T-helper 1 cell treated with Interleukin-12 subunit alpha and Interleukin-12 subunit beta and Interleukin-4 antibody, amounts not matched to agents 30 ng/mL and 1 ng/mL, for 36 hours (primary cell): ENCODE data around the gene CAPN3. TPM values are rescaled to one million over a fixed set of nuclear protein-coding genes. Genes with fewer than 3 reads are reported as not detected.

Source experiments
- intact Hi-C: fragments of 100-400 bp; cut with micrococcal nuclease; formaldehyde crosslinking; loops from one replicate; pipeline ENCODE4 v1.15.1; 2024
- total RNA-seq: library from RNA; stranded (reverse); gene quantifications from 2 replicates; pipeline ENCODE4 v1.2.3, GENCODE V29; 2022

CAPN3 gene
- total RNA-seq, 1 donor from 2014 or later = 4.8 TPM

- intact Hi-C loops = no loop called here
These were observed 2.5 kb upstream of the CAPN3 start for GRCh38 chr15:42356851-42357250.

- intact Hi-C loops = no loop called here
These were observed 1.2 kb upstream of the CAPN3 start for GRCh38 chr15:42358141-42358540.

DNA sequence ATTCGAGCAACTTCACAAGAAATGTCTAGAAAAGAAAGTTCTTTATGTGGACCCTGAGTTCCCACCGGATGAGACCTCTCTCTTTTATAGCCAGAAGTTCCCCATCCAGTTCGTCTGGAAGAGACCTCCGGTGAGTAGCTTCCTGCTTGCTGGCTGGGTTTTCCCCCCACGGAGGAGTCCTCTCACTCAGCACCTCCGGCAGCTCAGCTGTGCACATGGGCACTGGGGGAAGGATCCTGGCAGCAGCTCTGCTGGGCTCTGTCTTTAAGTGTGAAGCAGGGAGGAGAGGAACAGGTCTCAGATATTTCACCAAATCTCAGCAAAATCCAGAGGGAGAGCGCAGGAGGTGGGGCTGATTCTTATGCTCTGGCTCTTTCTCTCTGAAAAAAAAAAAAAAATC is 684 bp downstream of the CAPN3 start:
- intact Hi-C loops = no loop called here

DNA sequence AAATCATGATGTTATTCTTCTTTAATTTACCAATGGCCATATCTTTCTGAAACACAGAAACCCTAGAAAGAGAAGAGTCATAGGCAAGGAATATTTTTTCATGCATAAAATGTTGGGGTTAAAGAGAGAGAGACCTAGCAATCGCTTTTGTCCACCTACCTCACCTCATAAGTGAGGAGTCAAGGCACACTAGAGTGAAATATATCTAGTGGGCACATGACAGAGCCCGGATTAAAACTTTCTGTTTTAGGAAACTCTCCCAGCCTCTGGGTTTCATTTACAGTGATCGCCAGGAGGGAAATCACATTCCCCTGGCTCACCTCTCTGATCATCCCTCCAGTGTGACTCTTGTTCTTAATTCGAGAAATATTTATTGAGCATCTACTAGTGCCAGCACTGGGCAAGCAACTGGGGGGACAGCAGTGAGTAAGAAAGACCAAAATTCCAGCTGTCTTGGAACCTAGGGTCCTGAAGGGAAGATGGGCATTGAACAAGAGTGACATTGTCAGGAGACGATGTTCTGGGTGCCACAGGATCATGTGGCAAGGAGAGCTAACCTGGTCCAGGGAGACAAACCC is 1.3 kb downstream of the CAPN3 start:
- intact Hi-C loops = no loop called here

DNA sequence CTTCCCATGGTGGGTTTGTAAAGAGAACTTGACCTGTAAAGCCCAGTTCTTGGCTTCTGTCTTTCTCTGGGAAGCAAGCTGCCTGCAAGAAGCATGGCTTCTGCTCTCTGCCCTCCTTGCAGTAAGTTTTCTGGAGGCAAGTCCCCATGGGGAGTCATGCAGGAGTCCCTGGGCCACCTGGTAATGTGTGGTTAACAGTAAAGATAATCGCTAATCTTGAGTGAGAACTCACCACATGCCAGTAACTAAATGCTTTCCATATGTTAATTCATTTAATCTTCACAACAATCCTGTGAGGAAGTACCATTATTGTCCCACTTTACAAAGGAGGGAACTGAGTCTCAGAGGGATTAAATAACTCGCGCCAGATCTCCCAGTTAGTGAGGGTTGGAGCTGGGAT is 4.2 kb downstream of the CAPN3 start:
- intact Hi-C loops = no loop called here

DNA sequence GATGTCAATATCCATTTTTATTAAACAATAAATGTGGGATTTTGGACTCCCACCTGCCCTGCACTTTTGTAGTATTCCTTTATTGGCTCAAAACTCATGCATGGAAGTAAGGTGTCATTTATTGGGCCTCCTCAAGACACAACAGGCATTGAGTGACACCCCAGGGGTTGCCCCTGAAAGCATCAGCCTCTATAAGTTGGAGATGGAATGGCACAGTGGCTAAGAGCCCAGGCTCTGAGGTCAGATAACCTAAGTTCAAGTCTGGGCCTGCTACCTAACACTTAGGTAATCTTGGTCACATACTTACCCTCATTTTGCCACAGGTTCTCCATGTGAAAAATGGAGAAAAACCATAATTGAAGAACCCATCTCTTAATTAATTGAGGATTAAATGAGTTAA is 4.6 kb downstream of the CAPN3 start:
- intact Hi-C loops = no loop called here

DNA sequence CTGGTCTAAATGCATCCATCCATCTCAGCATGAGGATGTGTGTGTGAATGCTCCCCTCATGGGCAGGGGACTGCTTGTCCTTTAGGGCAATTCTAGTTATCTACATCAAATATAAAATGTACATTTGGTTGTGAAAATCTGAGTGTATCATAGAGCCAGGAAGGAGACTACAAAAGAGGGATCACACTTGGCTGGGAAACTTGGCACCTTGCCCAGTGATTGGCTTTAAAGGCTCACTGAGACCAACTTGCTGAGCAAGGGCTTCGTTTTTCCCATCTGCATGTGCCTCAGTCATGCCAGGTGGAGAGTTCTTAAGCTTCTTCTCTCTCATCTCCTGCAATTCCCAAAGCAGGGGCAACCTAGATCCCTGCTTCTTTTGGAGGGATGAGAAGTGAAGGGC is 5.2 kb downstream of the CAPN3 start:
- intact Hi-C loops = no loop called here

DNA sequence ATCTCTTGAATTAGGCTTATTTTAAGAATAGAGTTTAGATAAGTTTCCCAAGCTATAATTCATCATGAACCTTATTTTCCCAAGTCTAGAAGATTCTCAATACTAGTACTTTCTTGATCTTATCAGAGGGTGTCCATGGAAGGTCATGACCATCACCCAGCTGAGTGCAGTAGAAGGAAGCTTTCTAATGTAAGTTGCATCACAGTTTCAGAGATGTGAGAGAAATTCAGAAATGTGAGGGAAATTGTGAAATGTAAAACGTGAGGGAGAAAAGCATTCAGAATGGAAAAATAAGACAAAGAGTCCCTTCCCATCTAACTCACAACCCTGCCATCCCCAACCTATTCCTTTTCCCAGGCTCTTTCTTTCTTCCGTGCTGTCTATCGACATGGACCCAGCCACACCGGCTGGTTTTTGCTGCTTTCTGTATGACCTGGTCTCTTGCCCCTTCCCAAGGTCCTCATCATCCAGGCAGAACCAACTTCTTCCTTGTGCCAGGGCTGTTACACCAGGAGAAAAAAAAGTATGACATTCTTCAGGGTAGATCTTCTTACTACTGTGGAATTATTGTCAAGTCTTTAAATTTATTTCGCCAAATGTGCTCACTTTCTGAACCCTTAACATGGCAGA is 6.7 kb downstream of the CAPN3 start:
- intact Hi-C loops = no loop called here

GRCh38 chr15:42367041-42367440 is 7.7 kb downstream of the CAPN3 start:
- intact Hi-C loops = no loop called here

- intact Hi-C loops = no loop called here
These were observed 8.8 kb downstream of the CAPN3 start for GRCh38 chr15:42368096-42368495.

DNA sequence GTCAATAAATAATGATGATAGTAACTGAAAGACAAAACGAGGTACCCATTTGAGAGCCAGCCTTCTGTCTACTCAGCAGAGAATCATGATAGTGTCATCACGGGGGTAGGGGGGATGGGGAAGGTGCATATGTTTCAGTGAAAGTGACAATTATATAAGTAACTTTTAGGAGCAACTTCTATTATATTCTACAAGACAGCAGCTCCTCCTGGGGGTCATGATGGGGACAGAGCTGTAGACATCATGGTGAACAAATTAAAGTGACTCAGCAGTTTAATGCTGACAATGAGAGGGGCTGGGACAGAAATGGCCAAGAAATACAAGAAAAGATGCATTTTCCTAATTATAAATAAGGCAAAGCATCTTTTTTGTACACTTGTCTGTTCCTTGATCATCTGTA is 11.8 kb downstream of the CAPN3 start:
- intact Hi-C loops = no loop called here

DNA sequence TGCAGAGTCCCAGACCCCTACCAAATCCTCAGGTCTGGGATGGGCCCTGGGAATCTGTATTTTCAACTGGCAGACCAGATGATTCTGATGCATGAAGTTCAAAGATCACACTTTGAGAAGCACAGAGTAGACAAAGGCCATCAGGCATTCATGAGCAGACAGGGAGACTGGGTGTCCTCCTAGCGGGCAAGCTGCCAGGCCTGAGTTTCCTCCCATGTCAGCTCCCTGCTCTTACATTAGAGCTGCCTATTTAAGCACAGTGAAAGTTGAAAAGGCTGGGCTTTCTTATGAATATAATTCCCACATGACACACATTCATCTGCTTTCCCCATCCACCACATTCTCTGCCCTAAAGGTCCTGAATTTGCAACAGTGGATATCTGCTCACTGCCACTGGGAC is 14.0 kb downstream of the CAPN3 start:
- intact Hi-C loops = no loop called here

- intact Hi-C loops = no loop called here
These were observed 14.6 kb downstream of the CAPN3 start for GRCh38 chr15:42373936-42374335.

DNA sequence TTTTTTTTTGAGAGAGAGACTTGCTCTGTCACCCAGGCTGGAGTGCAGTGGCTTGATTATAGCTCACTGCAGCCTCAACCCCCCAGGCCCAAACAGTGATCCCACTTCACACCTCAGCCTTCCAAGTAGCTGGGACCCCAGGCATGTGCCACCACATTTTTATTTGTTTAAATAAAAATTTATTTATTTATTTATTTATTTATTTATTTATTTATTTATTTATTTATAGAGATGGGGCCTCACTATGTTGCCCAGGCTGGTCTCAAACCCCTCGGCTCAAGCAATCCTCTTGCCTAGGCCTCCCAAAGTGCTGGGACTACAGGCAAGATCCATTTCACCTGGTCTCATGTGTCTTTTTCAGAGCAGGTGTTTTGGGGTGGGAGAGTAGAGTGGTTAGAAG is 15.5 kb downstream of the CAPN3 start:
- intact Hi-C loops = no loop called here

GRCh38 chr15:42375252-42375651 is 16.0 kb downstream of the CAPN3 start:
- intact Hi-C loops = no loop called here

GRCh38 chr15:42375941-42376340 is 16.6 kb downstream of the CAPN3 start:
- intact Hi-C loops = no loop called here

DNA sequence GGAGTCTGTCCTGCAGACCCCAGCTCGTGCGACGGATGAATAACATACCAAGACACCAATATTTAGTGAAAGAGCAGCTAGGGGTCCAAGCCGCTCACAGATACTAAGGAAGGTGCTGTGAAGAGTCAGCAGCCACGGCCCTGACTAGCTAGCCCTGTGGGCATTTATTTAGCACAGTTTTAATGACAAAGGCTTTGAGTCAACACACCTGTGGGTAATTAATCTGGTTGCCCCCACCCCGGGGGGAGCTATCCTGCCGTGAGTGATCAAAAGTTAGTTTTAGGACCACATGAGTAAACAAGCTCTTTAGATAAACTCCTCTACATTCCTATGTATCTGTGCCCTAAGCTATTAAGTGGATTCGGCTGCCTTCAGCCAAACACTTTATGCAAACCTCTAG is 18.7 kb downstream of the CAPN3 start:
- intact Hi-C loops = no loop called here

DNA sequence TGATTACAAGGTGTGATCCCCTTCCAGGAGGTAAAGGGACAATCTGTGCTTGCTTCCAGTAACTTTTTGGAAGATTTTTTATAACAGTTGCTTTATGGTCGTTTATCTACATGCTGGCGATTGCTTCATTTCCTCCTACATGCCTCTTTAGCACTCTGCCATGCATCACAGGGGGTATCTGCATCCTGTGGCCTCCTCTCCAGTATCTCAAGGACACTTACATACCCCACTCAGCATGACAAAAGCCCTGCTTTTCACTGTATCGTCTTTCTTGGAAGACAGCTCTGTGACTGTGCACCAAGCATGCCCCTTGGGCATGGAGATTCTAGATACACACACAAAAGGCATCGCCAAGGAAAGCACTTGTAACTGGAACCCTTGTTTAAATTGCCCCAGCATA is 25.3 kb downstream of the CAPN3 start:
- intact Hi-C loops = no loop called here

DNA sequence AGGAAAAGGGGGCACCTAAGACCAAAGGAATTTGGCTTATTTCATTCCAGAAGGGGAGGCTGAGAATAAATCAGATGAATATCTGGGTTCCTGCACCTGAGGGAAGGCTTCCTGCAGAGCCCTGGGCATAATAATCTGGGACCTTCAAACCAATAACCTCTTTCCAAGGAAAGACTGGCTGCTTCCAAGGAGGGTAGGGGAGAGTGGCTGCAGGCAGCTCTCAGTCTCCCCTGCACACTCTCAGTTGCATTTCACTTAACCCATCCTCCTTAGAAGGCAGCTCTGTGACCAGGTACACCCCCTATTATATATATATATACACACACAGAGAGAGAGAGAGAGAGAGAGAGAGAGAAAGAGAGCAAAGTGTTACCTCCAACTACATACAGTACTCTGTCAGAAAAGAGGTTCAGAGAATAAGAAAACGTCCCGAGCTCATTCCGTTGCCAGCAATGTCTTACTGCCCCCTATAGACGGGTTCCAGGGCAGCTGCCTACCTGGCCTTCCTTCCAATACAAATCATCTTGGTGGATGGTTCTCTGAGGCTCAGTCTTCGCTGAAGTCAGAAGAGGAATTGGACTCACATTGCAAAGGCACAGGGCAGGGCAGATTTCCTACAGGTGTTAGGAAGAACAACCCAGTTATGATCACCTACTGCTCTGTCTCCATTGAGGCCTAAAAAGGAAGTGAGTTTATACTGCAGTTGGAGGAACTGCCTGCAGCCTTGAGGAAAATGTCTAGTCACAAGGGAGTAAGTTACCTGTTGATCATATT is 26.1 kb downstream of the CAPN3 start:
- intact Hi-C loops = loop anchor here (1.0 to 5.0 kb wide), 2 partner anchors 163 to 248 kb away; no protein-coding TSS in a partner anchor

GRCh38 chr15:42385980-42386700 is 26.8 kb downstream of the CAPN3 start:
- intact Hi-C loops = loop anchor here (1.0 to 5.0 kb wide), 2 partner anchors 164 to 249 kb away; no protein-coding TSS in a partner anchor

GRCh38 chr15:42387603-42388002 is 28.3 kb downstream of the CAPN3 start:
- intact Hi-C loops = loop anchor here (5.0 kb wide), 1 partner anchor 165 kb away; no protein-coding TSS in a partner anchor
